ENCODE measurements around the gene AP2A2. TPM values are rescaled to one million over a fixed set of nuclear protein-coding genes. Genes with fewer than 3 reads are reported as not detected.

The AP2A2 gene
- total RNA-seq, 4 donors from 2014 or later, result 45.4 to 107 (median 76.8) TPM

GRCh38 chr11:883527-883926 lies 42.1 kb upstream of the AP2A2 start:
- Histone ChIP-seq H3K27me3 (no peaks in the 10 kb centered on the region), H3K9me3 (no peaks in the 10 kb centered on the region), H3K4me3 (no peak overlapping the region), H3K4me1 (no peaks in the 10 kb centered on the region), H3K27ac (no peak overlapping the region), H3K36me3 (peaks cover 58% of the 10 kb centered on the region)
- TF ChIP-seq POLR2A (IDR thresholded peaks at IDR 0.05) (no peak), POLR2AphosphoS5 (IDR thresholded peaks at IDR 0.05) (no peak), EP300 (IDR thresholded peaks at IDR 0.05) (no peak), CTCF (IDR thresholded peaks at IDR 0.05) (no peak)
- WGBS, result 70% methylated on average over 7 of the region's 10 CpGs
- no peak for DNase-seq (ENCODE audit: low spot score in 2 of 2)

- Histone ChIP-seq H3K36me3 (peaks cover 58% of the 10 kb centered on the region), H3K27me3 (no peaks in the 10 kb centered on the region), H3K9me3 (no peaks in the 10 kb centered on the region), H3K27ac (no peak overlapping the region), H3K4me1 (no peaks in the 10 kb centered on the region), H3K4me3 (no peak overlapping the region)
- 77% methylated on average over 7 of the region's 16 CpGs for WGBS
- DNase-seq (ENCODE audit: low spot score in 2 of 2), result no peak
- TF ChIP-seq CTCF (IDR thresholded peaks at IDR 0.05) (no peak), EP300 (IDR thresholded peaks at IDR 0.05) (no peak), POLR2A (IDR thresholded peaks at IDR 0.05) (no peak)
Observed at GRCh38 chr11:884578-885070, 41.0 kb upstream of the AP2A2 start.

GRCh38 chr11:886568-886967 lies 39.1 kb upstream of the AP2A2 start:
- H3K4me3 ChIP-seq, result no peak overlapping the region
- no peaks in the 10 kb centered on the region for H3K9me3 ChIP-seq
- DNase-seq (ENCODE audit: low spot score in 2 of 2), result no peak
- H3K27me3 ChIP-seq, result no peaks in the 10 kb centered on the region
- H3K27ac ChIP-seq, result no peak overlapping the region
- H3K36me3 ChIP-seq, result peaks cover 49% of the 10 kb centered on the region
- TF ChIP-seq POLR2A (IDR thresholded peaks at IDR 0.05), result no peak
- TF ChIP-seq EP300 (IDR thresholded peaks at IDR 0.05), result no peak
- no peak for TF ChIP-seq CTCF (IDR thresholded peaks at IDR 0.05)
- no peak for TF ChIP-seq POLR2AphosphoS5 (IDR thresholded peaks at IDR 0.05)
- H3K4me1 ChIP-seq, result no peaks in the 10 kb centered on the region
- 94% methylated on average over 8 of the region's 17 CpGs for WGBS

GRCh38 chr11:887589-887988 lies 38.1 kb upstream of the AP2A2 start:
- no peak overlapping the region for H3K27ac ChIP-seq
- peaks cover 47% of the 10 kb centered on the region for H3K36me3 ChIP-seq
- TF ChIP-seq CTCF (IDR thresholded peaks at IDR 0.05) (no peak), EP300 (IDR thresholded peaks at IDR 0.05) (no peak), POLR2AphosphoS5 (IDR thresholded peaks at IDR 0.05) (no peak), POLR2A (IDR thresholded peaks at IDR 0.05) (no peak)
- 89% methylated on average over 14 of the region's 14 CpGs for WGBS
- H3K9me3 ChIP-seq, result no peaks in the 10 kb centered on the region
- DNase-seq (ENCODE audit: low spot score in 2 of 2), result no peak
- H3K4me1 ChIP-seq, result no peaks in the 10 kb centered on the region
- H3K27me3 ChIP-seq, result no peaks in the 10 kb centered on the region
- H3K4me3 ChIP-seq, result no peak overlapping the region

- Histone ChIP-seq H3K36me3 (peaks cover 37% of the 10 kb centered on the region), H3K27ac (no peak overlapping the region), H3K4me1 (no peaks in the 10 kb centered on the region), H3K4me3 (no peak overlapping the region), H3K9me3 (no peaks in the 10 kb centered on the region), H3K27me3 (no peaks in the 10 kb centered on the region)
- no peak for DNase-seq (ENCODE audit: low spot score in 2 of 2)
- TF ChIP-seq POLR2A (IDR thresholded peaks at IDR 0.05), result no peak
- 90% methylated on average over 17 of the region's 45 CpGs for WGBS
Observed at GRCh38 chr11:888310-889212, 37.1 kb upstream of the AP2A2 start.
